HepG2 (cell line): Measurements from ENCODE around the gene UQCR11. TPM values are rescaled to one million over a fixed set of nuclear protein-coding genes. Genes with fewer than 3 reads are reported as not detected.

Source experiments
- AGO2 ChIP-seq: fragments of 200-400 bp; formaldehyde crosslinking; optimal IDR thresholded peaks from 2 replicates; pipeline ENCODE3; 2017; ENCODE audit warnings: mild to moderate bottlenecking, low read depth, low read length, moderate library complexity
- ASH2L ChIP-seq: fragments of 300-600, 200-600 bp; sonication (generic); IDR thresholded peaks from 2 replicates; pipeline ENCODE4 v1.7.0; 2017; ENCODE audit warnings: low read depth, mild to moderate bottlenecking, moderate library complexity, mixed read lengths, low read length; ENCODE audit not compliant: insufficient read length
- ISX ChIP-seq: sonication (generic); formaldehyde crosslinking; conservative IDR thresholded peaks from 2 replicates; pipeline ENCODE4 v1.5.0; 2020; ENCODE audit warnings: missing genetic modification reagents
- MAF1 ChIP-seq: sonication (generic); formaldehyde crosslinking; IDR thresholded peaks from 2 replicates; pipeline ENCODE4 v1.5.0; 2020; ENCODE audit warnings: missing genetic modification reagents, borderline replicate concordance
- MEIS2 ChIP-seq: sonication (generic); formaldehyde crosslinking; IDR thresholded peaks from 2 replicates; pipeline ENCODE4 v1.9.0; 2021; ENCODE audit warnings: mild to moderate bottlenecking, missing genetic modification reagents
- NFYC ChIP-seq: IDR thresholded peaks from 2 replicates; pipeline ENCODE4 v1.6.1; 2016; ENCODE audit warnings: missing genetic modification reagents, missing compliant biosample characterization
- PAF1 ChIP-seq: IDR thresholded peaks from 2 replicates; pipeline ENCODE4 v1.6.1; 2016; ENCODE audit warnings: missing genetic modification reagents, missing compliant biosample characterization
- PHF20 ChIP-seq: sonication (generic); formaldehyde crosslinking; IDR thresholded peaks from 2 replicates; pipeline ENCODE4 v1.5.0; 2020; ENCODE audit warnings: mild to moderate bottlenecking, missing genetic modification reagents
- RBM39 ChIP-seq: fragments of 200-400 bp; formaldehyde crosslinking; IDR thresholded peaks from one replicate; pipeline ENCODE4 v1.6.1; 2018; ENCODE audit warnings: antibody characterized with exemption, mild to moderate bottlenecking, low read depth, low read length; ENCODE audit not compliant: poor library complexity, severe bottlenecking
- SIX1 ChIP-seq: sonication (generic); formaldehyde crosslinking; IDR thresholded peaks from 2 replicates; pipeline ENCODE4 v1.4.0; 2020; ENCODE audit warnings: missing genetic modification reagents, borderline replicate concordance
- SOX13 ChIP-seq, 3 experiments: fragments of 450-650 bp in 1 of 3; sonication (generic) in 1 of 3; formaldehyde crosslinking in 1 of 3; IDR thresholded peaks in 2 of 3; conservative IDR thresholded peaks in 1 of 3; 2 replicates each; pipeline versions ENCODE4 v1.5.0 to v1.6.1; 2016 to 2020; ENCODE audit warnings: antibody characterized with exemption in 1 of 3, mild to moderate bottlenecking in 1 of 3, missing compliant biosample characterization in 1 of 3, missing genetic modification reagents in 1 of 3, moderate library complexity in 1 of 3
- ZC3H4 ChIP-seq: sonication (generic); formaldehyde crosslinking; IDR thresholded peaks from 2 replicates; pipeline ENCODE4 v1.4.0; 2020; ENCODE audit warnings: missing genetic modification reagents, borderline replicate concordance
- ZFP90 ChIP-seq: sonication (generic); formaldehyde crosslinking; IDR thresholded peaks from 2 replicates; pipeline ENCODE4 v1.8.0; 2022; ENCODE audit warnings: missing genetic modification reagents, mild to moderate bottlenecking, inconsistent platforms, borderline replicate concordance
- ZNF232 ChIP-seq: sonication (generic); formaldehyde crosslinking; IDR thresholded peaks from 2 replicates; pipeline ENCODE4 v1.4.0; 2020; ENCODE audit warnings: missing genetic modification reagents, borderline replicate concordance
- ZNF331 ChIP-seq: sonication (generic); formaldehyde crosslinking; IDR thresholded peaks from 2 replicates; pipeline ENCODE4 v1.4.0; 2020; ENCODE audit warnings: missing genetic modification reagents
- ZNF451 ChIP-seq: sonication (generic); formaldehyde crosslinking; IDR thresholded peaks from 2 replicates; pipeline ENCODE4 v1.5.0; 2020; ENCODE audit warnings: mild to moderate bottlenecking, missing genetic modification reagents
- ZNF772 ChIP-seq: sonication (generic); formaldehyde crosslinking; IDR thresholded peaks from 2 replicates; pipeline ENCODE4 v1.5.0; 2020; ENCODE audit warnings: mild to moderate bottlenecking, missing genetic modification reagents
- ZNF839 ChIP-seq: sonication (generic); formaldehyde crosslinking; IDR thresholded peaks from 2 replicates; pipeline ENCODE4 v1.4.0; 2020; ENCODE audit warnings: missing genetic modification reagents, mild to moderate bottlenecking, borderline replicate concordance
- ZSCAN29 ChIP-seq: sonication (generic); formaldehyde crosslinking; conservative IDR thresholded peaks from 2 replicates; pipeline ENCODE4 v1.4.0; 2020; ENCODE audit warnings: mild to moderate bottlenecking, missing genetic modification reagents
- polyA plus RNA-seq, 8 experiments: library from polyadenylated mRNA; depleted of rRNA in 3 of 8; stranded (reverse) in 7 of 8; unstranded in 1 of 8; fragments of >200 nt; fragmentation: Illumina TruSeq in 4 of 8; extraction: Trizol in 4 of 8; gene quantifications; 2 replicates each; pipeline versions ENCODE4 v1.2.1 to v1.2.3, GENCODE V29; 2011 to 2016; ENCODE audit warnings: low read depth in 4 of 8, missing spikeins in 1 of 8, mixed read lengths in 1 of 8; ENCODE audit not compliant: insufficient read depth in 1 of 8
- total RNA-seq, 5 experiments: library from RNA; depleted of rRNA; stranded (reverse); fragments of >200 nt; fragmentation: Illumina TruSeq; extraction: Trizol; gene quantifications; 2 replicates each; pipeline ENCODE4 v1.2.3, GENCODE V29; 2016; ENCODE audit warnings: low read depth in 1 of 5
- TF ChIP-seq, protein P1 (sequence below): IDR thresholded peaks from 2 replicates; pipeline ENCODE4 v1.6.1; 2016; ENCODE audit warnings: missing biosample characterization, missing genetic modification reagents, low read depth
- TF ChIP-seq, protein P2 (sequence below): sonication (generic); formaldehyde crosslinking; IDR thresholded peaks from 2 replicates; pipeline ENCODE4 v1.8.1; 2023; ENCODE audit warnings: mild to moderate bottlenecking, missing genetic modification reagents
- TF ChIP-seq, protein P3 (sequence below): IDR thresholded peaks from 2 replicates; pipeline ENCODE4 v1.6.1; 2016; ENCODE audit warnings: control low read depth
- TF ChIP-seq, protein P4 (sequence below): sonication (generic); formaldehyde crosslinking; IDR thresholded peaks from 2 replicates; pipeline ENCODE4 v1.4.0; 2020; ENCODE audit warnings: mild to moderate bottlenecking, missing genetic modification reagents

Gene UQCR11
- total and polyA plus RNA-seq, 2 of the 13 experiments (the other 11 are each of a cell fraction or from before 2014, with no cell fraction given): 125 to 214 TPM

DNA sequence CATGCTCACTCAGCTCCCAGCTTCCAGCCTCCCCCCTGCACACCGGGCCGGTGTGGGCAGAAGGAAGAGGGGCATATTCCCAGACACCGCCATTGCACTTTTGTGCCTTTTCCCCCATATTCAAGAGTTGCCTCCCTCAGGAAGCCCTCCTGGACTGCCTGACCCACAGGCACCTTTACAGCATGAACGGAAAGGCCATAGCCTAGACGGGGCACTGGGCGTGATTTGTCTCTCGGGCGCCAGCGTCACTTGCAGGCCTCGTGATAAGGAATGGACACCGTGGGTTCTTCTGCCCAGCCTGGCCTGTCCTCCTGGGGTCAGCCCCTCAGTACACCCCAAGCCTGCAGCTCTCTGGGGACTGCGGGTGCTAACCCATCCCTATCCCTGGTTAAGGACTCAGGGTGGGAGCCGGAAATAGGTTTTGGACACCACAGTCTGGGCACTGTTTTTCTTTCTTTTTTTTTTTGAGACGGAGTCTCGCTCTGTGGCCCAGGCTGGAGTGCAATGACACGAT, 933 bp upstream of the UQCR11 start (continued):
- TF ChIP-seq, protein P1, sequence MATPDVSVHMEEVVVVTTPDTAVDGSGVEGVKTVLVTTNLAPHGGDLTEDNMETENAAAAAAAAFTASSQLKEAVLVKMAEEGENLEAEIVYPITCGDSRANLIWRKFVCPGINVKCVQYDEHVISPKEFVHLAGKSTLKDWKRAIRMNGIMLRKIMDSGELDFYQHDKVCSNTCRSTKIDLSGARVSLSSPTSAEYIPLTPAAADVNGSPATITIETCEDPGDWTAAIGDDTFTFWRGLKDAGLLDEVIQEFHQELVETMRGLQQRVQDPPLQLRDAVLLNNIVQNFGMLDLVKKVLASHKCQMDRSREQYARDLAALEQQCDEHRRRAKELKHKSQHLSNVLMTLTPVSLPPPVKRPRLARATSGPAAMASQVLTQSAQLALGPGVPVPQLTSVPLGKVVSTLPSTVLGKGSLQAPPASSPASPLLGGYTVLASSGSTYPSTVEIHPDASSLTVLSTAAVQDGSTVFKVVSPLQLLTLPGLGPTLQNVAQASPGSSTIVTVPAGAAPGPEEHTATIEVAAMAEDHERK (CRISPR knock-in tag): 0 out of 2 replicates have a peak, but pooled peaks have one; percentile 24
- TF ChIP-seq ZNF772 (CRISPR knock-in tag) (peak; percentile 41), ASH2L (peak; percentile 22), ZNF451 (no peak), ZNF232 (no peak), ZSCAN29 (CRISPR knock-in tag) (peak; percentile 37; the same call in 1 of the 2 replicates), ZNF331 (CRISPR knock-in tag) (peak; percentile 8; the same call in 1 of the 2 replicates), ZFP90 (0 out of 2 replicates have a peak, but pooled peaks have one; percentile 1), MEIS2 (CRISPR knock-in tag) (0 out of 2 replicates have a peak, but pooled peaks have one; percentile 5), PHF20 (CRISPR knock-in tag) (0 out of 2 replicates have a peak, but pooled peaks have one; percentile 1), SIX1 (CRISPR knock-in tag) (no peak), SOX13 (IDR thresholded peaks at IDR 0.05) (no peak), SOX13 (CRISPR knock-in tag; conservative IDR thresholded peaks at IDR 0.05 in 1 of 2, IDR thresholded peaks at IDR 0.05 in 1 of 2) (0 out of 4 replicates have a peak, but pooled peaks of 1 of the 2 experiments have one; percentile 9), PAF1 (CRISPR knock-in tag) (0 out of 2 replicates have a peak, but pooled peaks have one; percentile 30), ISX (CRISPR knock-in tag) (no peak), ZC3H4 (CRISPR knock-in tag) (0 out of 2 replicates have a peak, but pooled peaks have one; percentile 4), NFYC (CRISPR knock-in tag) (no peak), RBM39 (peak; percentile 77), MAF1 (CRISPR knock-in tag) (0 out of 2 replicates have a peak, but pooled peaks have one; percentile 23), ZNF839 (CRISPR knock-in tag) (no peak), AGO2 (peak; percentile 66)
- TF ChIP-seq, protein P2, sequence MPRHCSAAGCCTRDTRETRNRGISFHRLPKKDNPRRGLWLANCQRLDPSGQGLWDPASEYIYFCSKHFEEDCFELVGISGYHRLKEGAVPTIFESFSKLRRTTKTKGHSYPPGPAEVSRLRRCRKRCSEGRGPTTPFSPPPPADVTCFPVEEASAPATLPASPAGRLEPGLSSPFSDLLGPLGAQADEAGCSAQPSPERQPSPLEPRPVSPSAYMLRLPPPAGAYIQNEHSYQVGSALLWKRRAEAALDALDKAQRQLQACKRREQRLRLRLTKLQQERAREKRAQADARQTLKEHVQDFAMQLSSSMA (CRISPR knock-in tag): no peak
- TF ChIP-seq, protein P3, sequence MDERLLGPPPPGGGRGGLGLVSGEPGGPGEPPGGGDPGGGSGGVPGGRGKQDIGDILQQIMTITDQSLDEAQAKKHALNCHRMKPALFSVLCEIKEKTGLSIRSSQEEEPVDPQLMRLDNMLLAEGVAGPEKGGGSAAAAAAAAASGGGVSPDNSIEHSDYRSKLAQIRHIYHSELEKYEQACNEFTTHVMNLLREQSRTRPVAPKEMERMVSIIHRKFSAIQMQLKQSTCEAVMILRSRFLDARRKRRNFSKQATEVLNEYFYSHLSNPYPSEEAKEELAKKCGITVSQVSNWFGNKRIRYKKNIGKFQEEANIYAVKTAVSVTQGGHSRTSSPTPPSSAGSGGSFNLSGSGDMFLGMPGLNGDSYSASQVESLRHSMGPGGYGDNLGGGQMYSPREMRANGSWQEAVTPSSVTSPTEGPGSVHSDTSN (CRISPR knock-in tag): no peak
- TF ChIP-seq, protein P4, sequence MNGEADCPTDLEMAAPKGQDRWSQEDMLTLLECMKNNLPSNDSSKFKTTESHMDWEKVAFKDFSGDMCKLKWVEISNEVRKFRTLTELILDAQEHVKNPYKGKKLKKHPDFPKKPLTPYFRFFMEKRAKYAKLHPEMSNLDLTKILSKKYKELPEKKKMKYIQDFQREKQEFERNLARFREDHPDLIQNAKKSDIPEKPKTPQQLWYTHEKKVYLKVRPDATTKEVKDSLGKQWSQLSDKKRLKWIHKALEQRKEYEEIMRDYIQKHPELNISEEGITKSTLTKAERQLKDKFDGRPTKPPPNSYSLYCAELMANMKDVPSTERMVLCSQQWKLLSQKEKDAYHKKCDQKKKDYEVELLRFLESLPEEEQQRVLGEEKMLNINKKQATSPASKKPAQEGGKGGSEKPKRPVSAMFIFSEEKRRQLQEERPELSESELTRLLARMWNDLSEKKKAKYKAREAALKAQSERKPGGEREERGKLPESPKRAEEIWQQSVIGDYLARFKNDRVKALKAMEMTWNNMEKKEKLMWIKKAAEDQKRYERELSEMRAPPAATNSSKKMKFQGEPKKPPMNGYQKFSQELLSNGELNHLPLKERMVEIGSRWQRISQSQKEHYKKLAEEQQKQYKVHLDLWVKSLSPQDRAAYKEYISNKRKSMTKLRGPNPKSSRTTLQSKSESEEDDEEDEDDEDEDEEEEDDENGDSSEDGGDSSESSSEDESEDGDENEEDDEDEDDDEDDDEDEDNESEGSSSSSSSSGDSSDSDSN (CRISPR knock-in tag): peak; percentile 42; the same call in 1 of the 2 replicates
